T1000 (cell line): ENCODE data around the gene GRIK4.
"Not testable (repeated sequence)": the region's sequence is repeated elsewhere in the genome, so short reads cannot be mapped to it uniquely, and the experiment has no call there.

Experiments
- DNase-seq: peaks from one replicate; lab custom pipeline; 2025; ENCODE audit warnings: mixed read lengths; lab: John Stamatoyannopoulos, UW

GRIK4 gene

GRCh38 chr11:120781486-120782120, 270.1 kb downstream of the GRIK4 start:
- no peak for DNase-seq

- no peak for DNase-seq
Observed at GRCh38 chr11:120784566-120785251, 273.2 kb downstream of the GRIK4 start.

GRCh38 chr11:120785576-120785975, 274.0 kb downstream of the GRIK4 start:
- DNase-seq = no peak

- DNase-seq = no peak
Observed at GRCh38 chr11:120786206-120786735, 274.7 kb downstream of the GRIK4 start.

GRCh38 chr11:120787224-120787623, 275.7 kb downstream of the GRIK4 start:
- DNase-seq = not testable (repeated sequence)

- DNase-seq = no peak
Observed at GRCh38 chr11:120789391-120789790, 277.8 kb downstream of the GRIK4 start.

GRCh38 chr11:120792306-120792705, 280.8 kb downstream of the GRIK4 start:
- DNase-seq = no peak

GRCh38 chr11:120793150-120793549, 281.6 kb downstream of the GRIK4 start:
- DNase-seq = no peak

GRCh38 chr11:120793806-120794479, 282.4 kb downstream of the GRIK4 start:
- no peak for DNase-seq

GRCh38 chr11:120794748-120795147, 283.2 kb downstream of the GRIK4 start:
- DNase-seq = no peak

- DNase-seq = no peak
Observed at GRCh38 chr11:120795185-120795584, 283.6 kb downstream of the GRIK4 start.

GRCh38 chr11:120797143-120797542, 285.6 kb downstream of the GRIK4 start:
- DNase-seq = no peak

GRCh38 chr11:120798854-120799253, 287.3 kb downstream of the GRIK4 start:
- DNase-seq = no peak

GRCh38 chr11:120800206-120800605, 288.7 kb downstream of the GRIK4 start:
- no peak for DNase-seq

- DNase-seq = no peak
Observed at GRCh38 chr11:120801801-120802689, 290.5 kb downstream of the GRIK4 start.

GRCh38 chr11:120805960-120806555, 294.5 kb downstream of the GRIK4 start:
- no peak for DNase-seq

GRCh38 chr11:120807414-120808150, 296.0 kb downstream of the GRIK4 start:
- peak; percentile 63 for DNase-seq

- DNase-seq = no peak
Observed at GRCh38 chr11:120808616-120809050, 297.1 kb downstream of the GRIK4 start.

GRCh38 chr11:120810251-120810650, 298.7 kb downstream of the GRIK4 start:
- DNase-seq = no peak

GRCh38 chr11:120811199-120811598, 299.7 kb downstream of the GRIK4 start:
- no peak for DNase-seq

GRCh38 chr11:120811731-120812130, 300.2 kb downstream of the GRIK4 start:
- no peak for DNase-seq
